ENCODE measurements around the gene TMEM198. TPM values are rescaled to one million over a fixed set of nuclear protein-coding genes. Genes with fewer than 3 reads are reported as not detected.

The TMEM198 gene
- total and polyA plus RNA-seq, 9 of the 15 experiments (the other 6 are each of a cell fraction or from before 2014, with no cell fraction given) = 0.03 to 3.8 (median 1.0) TPM

- TF ChIP-seq UBTF (IDR thresholded peaks at IDR 0.05; ENCODE audit: borderline replicate concordance in 1 of 2, low read depth in 2 of 2, low read length in 2 of 2) = no peak
- peak; percentile 83 for TF ChIP-seq FOXM1 (IDR thresholded peaks at IDR 0.05; ENCODE audit: low read depth)
- TF ChIP-seq FOXM1 (CRISPR knock-in tag; IDR thresholded peaks at IDR 0.05; ENCODE audit: low read depth) = no peak
- TF ChIP-seq FOSL1 (tag; conservative IDR thresholded peaks at IDR 0.05) = peak; percentile 49; the same call in 1 of the 2 replicates
- no peak for TF ChIP-seq ZNF398 (CRISPR knock-in tag; IDR thresholded peaks at IDR 0.05)
- no peak for TF ChIP-seq HMG20B (CRISPR knock-in tag; IDR thresholded peaks at IDR 0.05)
- TF ChIP-seq NFATC3 (IDR thresholded peaks at IDR 0.05) = no peak
- no peak for TF ChIP-seq PURB (CRISPR knock-in tag; IDR thresholded peaks at IDR 0.05; ENCODE audit: low read depth)
- TF ChIP-seq ZNF76 (CRISPR knock-in tag; IDR thresholded peaks at IDR 0.05; ENCODE audit: borderline replicate concordance) = no peak
- TF ChIP-seq MLLT1 (IDR thresholded peaks at IDR 0.05) = peak; percentile 78 to 80
- TF ChIP-seq ZBTB43 (CRISPR knock-in tag; IDR thresholded peaks at IDR 0.05) = no peak
- no peak for TF ChIP-seq NFXL1 (CRISPR knock-in tag; IDR thresholded peaks at IDR 0.05)
- TF ChIP-seq XRCC4 (IDR thresholded peaks at IDR 0.05; ENCODE audit: extremely low read depth, insufficient read depth, insufficient read length) = no peak
- no peak for TF ChIP-seq E2F1 (CRISPR knock-in tag; IDR thresholded peaks at IDR 0.05)
- no peak for TF ChIP-seq ZC3H4 (CRISPR knock-in tag; IDR thresholded peaks at IDR 0.05; ENCODE audit: borderline replicate concordance)
- TF ChIP-seq MIER1 (IDR thresholded peaks at IDR 0.05; ENCODE audit: low read depth) = 0 out of 2 replicates have a peak, but pooled peaks have one; percentile 19
- TF ChIP-seq TRIM25 (IDR thresholded peaks at IDR 0.05; ENCODE audit: borderline replicate concordance) = no peak
Measured at GRCh38 chr2:219509780-219510511, 33.9 kb upstream of the TMEM198 start (continued).

All from K562 (cell line).